GM21515 (cell line): ENCODE data around the gene ZNF343.
A peak's percentile ranks its signal among the peaks of the same experiment; 100 is the strongest.

Source experiments
- ATAC-seq: cut with Tn5 transposase; IDR thresholded peaks from one replicate; pipeline ENCODE4 v1.9.1; 2021; ENCODE audit not compliant: unreplicated experiment

ZNF343 gene

DNA sequence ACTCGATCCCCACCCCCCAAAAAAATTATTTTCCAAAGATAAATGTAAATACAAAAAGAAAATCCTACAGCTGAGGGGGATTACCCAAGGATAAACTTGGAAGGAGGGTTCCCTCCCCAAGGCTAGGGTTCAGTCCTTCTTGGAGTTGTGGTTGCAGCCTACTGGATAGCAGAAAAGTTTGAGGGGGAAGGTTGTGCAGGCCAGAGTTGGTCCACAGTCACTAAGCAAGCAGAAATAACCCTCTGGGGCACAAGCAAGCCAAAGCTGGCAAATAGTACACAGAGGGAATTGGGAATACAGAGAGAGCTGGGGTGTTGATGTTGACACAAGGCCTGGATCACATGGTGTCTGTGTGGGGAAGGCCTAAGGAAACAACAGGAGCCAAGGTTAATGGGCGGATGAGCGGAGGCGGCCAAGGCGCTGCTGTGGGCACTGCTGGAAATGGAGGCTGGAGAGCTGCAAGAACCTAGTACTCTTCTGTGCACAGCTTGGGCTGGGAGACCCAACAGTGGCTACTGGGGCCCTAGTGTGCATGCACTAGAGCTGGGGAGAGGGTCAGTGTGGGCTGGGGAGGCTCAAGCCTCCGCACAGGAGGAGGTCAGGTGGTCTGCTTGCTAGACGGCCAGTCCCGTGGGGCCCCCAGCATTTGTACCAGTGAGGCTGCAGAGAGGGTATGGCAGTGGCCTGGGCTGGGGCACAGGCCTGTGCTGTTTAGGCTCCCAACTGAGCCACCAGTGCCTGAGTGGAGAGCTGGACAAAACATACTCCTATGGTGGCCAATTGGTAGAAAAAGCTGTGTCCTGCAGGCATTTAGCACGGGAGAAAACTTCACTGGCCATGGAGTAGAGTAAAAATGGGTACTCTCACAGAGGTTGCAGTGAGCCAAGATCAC is 32.6 kb downstream of the ZNF343 start:
- ATAC-seq: no peak

GRCh38 chr20:2473516-2473915 is 35.2 kb downstream of the ZNF343 start:
- ATAC-seq: no peak

DNA sequence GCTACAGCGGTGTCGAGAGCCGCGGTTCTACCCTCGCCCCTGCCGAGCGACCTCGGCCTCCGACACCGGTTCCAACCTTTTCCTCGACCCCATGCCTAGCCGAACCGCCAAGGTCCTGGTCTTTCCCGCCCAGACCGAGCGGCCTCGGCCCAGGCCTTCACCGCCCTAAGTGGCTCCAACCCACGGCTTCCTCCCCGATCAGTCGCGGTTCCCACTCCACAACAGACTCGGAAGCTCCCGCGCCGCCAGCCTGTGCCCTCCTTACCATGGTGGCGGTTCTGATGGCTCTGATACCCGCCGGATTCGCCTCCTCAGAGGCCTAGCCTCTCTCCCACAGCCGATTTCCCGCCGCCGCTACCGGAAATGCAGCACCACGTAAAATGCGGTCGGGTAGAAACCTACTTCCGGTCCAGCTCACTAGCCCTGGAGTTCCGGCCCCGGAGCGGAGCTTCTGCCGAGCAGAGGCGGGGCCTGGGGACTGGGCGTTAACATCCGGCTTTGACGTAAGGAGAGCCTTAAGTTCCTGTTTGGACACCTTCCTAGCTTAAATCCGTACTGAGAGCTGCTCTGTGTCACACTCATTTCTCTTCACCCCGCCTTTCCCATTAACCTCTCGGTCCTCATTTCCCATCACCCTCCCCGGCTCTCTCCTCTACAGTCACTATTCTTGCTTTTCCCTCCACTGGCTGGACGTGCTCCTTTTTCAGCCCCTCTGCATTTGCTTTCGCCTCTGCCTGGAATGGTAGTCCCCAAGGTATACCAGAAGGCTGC is 38.1 kb downstream of the ZNF343 start, which contains the start of gene SNRPB:
SNRPB (minus strand) TSS at position 367 of the 771 bp plus-strand sequence; CDS start at position 268, 99 bp downstream.
- peak; percentile 94 for ATAC-seq

- peak; percentile 38 for ATAC-seq
Observed at GRCh38 chr20:2469991-2470422, 38.7 kb downstream of the ZNF343 start.

DNA sequence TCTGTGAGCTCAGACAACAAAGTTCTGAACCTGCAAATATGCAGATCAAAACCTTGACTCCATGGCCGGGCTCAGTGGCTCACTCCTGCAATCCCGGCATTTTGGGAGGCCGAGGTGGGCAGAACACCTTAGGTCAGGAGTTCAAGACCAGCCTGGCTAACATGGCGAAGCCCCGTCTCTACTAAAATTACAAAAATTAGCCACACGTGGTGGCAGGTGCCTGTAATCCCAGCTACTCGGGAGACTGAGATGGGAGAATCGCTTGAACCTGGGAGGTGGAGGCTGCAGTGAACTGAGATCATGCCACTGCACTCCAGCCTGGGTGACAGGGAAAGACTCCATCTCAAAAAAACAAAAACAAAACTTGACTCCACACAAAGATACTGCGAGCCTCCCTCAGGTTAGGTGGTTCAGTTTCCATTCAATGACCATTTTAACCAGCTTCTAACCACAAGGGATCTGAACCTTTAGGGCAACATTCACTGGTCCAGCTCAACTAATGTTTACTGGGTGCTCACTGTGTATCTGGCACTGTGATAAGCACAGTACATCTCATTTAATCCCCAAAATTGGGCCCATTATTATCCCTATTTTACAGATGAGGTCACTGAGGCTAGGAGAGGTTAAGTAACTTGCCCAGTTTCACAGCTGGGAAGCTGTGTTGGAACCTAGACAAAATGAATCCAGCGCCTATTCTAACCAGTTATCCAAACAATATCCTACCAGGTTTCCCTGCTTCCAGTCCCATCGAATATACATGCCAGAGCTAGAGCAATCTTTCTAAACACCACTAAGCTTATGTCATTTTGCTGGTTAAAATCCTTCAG is 39.9 kb downstream of the ZNF343 start:
- ATAC-seq: no peak

DNA sequence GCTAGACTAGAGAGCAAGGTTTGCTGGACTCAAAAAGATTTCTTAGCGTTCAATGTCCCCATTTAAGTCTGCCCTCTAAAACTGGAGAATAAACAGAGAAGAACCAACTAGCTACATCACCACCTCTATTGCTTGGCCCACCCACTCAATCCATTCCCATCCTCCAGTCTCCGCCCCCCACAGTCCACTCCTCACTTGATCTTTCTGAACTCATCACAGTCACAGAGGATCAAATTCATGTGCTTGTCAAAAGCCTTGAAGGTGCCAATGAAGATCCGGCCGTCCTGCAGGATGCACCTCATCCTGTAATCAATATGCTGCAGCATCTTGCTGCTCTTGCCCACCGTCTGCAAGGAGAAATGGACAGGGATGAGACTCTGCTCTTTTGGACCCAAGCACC is 41.3 kb downstream of the ZNF343 start:
- ATAC-seq: no peak

- ATAC-seq: no peak
Observed at GRCh38 chr20:2465100-2465499, 43.6 kb downstream of the ZNF343 start.

DNA sequence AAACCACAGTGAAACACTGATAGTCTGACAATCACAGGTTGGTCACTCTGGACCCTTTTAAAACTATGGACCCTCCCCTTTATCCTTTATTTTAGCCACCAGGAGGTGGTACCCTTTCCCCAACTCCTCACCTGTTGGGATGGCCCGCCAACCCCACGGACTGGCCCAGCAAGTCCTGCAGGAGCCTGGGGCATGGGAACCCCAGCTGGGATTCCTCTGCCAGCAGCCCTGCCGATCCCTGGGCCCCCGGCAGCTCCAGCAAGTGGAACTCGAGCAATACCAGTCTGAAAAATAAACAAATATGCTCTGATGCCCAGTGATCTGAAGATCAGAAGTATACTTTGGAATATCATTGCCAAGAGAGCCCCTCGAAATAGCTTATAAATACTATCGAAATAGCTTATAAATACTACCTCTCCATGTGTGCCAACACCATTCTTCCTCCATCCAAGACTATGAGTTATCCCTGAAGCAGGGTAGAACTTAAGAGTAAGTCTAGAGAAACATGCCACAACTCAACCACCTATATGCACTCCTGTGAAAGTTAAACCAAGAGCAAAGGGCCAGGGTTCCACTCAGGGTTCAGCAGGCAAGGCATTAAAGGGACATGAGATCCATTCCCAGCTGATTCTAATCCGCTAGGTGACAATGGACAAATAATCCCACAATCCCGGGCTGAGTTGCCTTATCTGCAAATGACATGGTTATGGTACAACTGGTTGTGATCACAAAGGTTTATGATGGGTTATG is 44.9 kb downstream of the ZNF343 start:
- no peak for ATAC-seq

- no peak for ATAC-seq
Observed at GRCh38 chr20:2462484-2462883, 46.2 kb downstream of the ZNF343 start.

GRCh38 chr20:2460752-2461424 is 47.8 kb downstream of the ZNF343 start:
- no peak for ATAC-seq

- no peak for ATAC-seq
Observed at GRCh38 chr20:2459981-2460751, 48.5 kb downstream of the ZNF343 start.

DNA sequence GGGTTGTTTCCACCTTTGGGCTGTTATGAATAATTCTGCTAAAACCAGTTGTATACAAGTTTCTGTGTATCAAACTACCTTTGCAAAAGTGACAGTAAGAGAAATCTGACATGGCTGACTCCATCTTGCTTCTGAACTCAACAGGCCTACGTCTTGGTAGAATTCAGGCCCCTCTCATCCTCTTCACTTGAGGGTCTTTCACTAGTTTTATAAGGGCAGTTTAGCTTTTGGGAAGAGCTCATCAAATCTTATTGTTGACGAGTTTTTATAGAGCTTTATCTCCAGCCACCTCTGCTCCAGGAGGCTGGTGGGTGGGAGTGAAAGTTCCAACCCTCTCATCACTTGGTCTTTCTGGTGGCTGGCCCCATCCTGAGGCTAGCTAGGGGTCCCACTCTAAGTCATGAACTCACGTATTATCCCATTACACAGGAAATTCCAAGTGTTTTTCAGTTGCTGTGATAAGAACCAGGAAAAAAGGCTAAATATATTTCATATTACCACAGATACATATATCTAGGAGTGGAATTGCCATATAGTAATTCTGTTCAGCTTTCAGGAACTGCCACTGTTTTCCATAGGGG is 49.7 kb downstream of the ZNF343 start:
- ATAC-seq: no peak

DNA sequence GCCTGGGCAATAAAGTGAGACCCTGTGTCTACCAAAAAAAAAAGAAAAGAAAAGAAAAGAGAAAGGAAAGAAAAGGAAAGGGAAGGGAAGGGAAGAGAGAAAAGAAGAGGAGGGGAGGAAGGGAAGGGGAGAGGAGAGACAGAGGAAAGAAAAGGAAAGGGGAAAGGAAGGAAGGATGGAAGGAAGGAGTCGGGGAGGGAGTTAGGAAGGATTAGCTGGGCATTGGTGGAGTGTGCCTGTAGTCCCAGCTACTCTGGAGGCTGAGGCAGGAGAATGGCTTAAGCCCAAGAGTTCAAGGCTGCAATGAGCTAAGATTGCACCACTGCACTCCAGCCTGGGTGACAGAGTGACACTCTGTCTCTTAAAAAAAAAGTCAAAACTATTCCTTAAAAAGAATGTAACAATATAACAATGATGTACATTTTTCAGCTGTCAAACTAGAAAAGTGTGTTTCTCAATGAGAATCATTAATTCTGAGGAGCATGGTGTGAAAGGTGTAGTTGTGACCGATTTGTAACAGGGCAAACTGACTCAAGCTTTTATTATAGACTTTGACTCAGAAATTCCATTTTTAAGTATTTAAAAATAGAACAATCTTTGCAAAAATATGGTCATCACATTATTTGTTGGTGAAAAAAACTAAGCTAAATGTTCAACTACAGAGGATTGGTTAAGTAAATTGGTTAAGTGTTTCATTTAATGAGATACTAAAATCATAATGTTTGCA is 52.8 kb downstream of the ZNF343 start:
- no peak for ATAC-seq

GRCh38 chr20:2453792-2454191 is 54.9 kb downstream of the ZNF343 start:
- no peak for ATAC-seq

- no peak for ATAC-seq
Observed at GRCh38 chr20:2451939-2452732, 56.6 kb downstream of the ZNF343 start.

- no peak for ATAC-seq
Observed at GRCh38 chr20:2451422-2451821, 57.3 kb downstream of the ZNF343 start.

DNA sequence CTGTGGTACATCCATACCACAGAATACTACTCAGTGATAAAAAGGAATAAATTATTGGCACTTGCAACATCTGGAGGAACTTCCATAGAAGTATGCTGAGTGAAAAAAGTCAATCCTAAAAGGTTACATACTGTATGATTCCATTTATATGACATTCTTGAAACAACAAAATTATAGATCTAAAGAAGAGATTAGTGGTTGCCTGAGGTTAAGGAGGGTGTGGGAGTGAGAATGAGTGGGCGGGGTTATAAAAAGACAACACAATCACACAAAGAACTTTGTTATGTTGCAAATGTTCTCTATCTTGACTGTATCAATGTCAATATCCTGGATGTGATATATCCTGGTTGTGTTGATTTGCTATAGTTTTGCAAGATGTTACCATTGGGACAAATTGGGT is 59.3 kb downstream of the ZNF343 start:
- no peak for ATAC-seq
